Left lung (tissue), 10 donors: ENCODE results near the gene HIGD1C. TPM values are rescaled to one million over a fixed set of nuclear protein-coding genes. Genes with fewer than 3 reads are reported as not detected.
"Not testable (repeated sequence)": the region's sequence is repeated elsewhere in the genome, so short reads cannot be mapped to it uniquely, and the experiment has no call there.

Experiments used
- ATAC-seq: fragments of 200-7000 bp; cut with Tn5 transposase; one replicate; pipeline ENCODE4 v1.9.1; 2020; ENCODE audit warnings: moderate library complexity
- DNase-seq, 4 donors: peaks; one replicate each; pipeline ENCODE4 v3.0.0-alpha.2; 2013 to 2020
- H3K27ac ChIP-seq, 2 donors: fragments of 200-600 bp; sonication (generic) in 1 of 2; one replicate each; pipeline versions ENCODE4 v1.5.0 to v1.8.0; 2020 to 2021
- H3K27me3 ChIP-seq, 2 donors: fragments of 200-600 bp; sonication (generic) in 1 of 2; one replicate each; pipeline versions ENCODE4 v1.5.0 to v1.8.0; 2020 to 2021
- H3K36me3 ChIP-seq, 2 donors: fragments of 200-600 bp; sonication (generic) in 1 of 2; one replicate each; pipeline versions ENCODE4 v1.5.0 to v1.8.0; 2020 to 2021
- H3K4me1 ChIP-seq, 2 donors: fragments of 200-600 bp; one replicate each; pipeline ENCODE4 v1.8.0; 2021
- H3K4me3 ChIP-seq, 2 donors: fragments of 200-600 bp; sonication (generic) in 1 of 2; one replicate each; pipeline versions ENCODE4 v1.5.0 to v1.8.0; 2020 to 2021; ENCODE audit warnings: mild to moderate bottlenecking in 1 of 2
- H3K9me3 ChIP-seq, 2 donors: fragments of 200-600 bp; sonication (generic) in 1 of 2; one replicate each; pipeline versions ENCODE4 v1.5.0 to v1.8.0; 2020 to 2021
- intact Hi-C, 2 donors: fragments of 100-400 bp; cut with DNase I; formaldehyde crosslinking; loops; one replicate each; pipeline versions ENCODE4 v1.11.2 to v1.14.2; 2022
- polyA plus RNA-seq, 6 donors: library from polyadenylated mRNA; unstranded; fragments of 120-200 nt; gene quantifications; one replicate each; pipeline ENCODE4 v1.2.1, GENCODE V29; 2013; ENCODE audit not compliant: insufficient read length in 6 of 6
- total RNA-seq, 2 donors: library from RNA; stranded (reverse); fragmentation: NEBNext Ultra II Directional; extraction: Animal tissue kit (Norgen Biotek cat#: 25700); gene quantifications; one replicate each; pipeline ENCODE4 v1.2.1, GENCODE V29; 2021
- TF ChIP-seq, protein P1 (sequence below), 2 donors: fragments of 200-600 bp; sonication (generic) in 1 of 2; IDR thresholded peaks; one replicate each; pipeline versions ENCODE4 v1.5.0 to v1.8.0; 2021; ENCODE audit warnings: antibody characterized with exemption in 2 of 2
- donor health status: DM: no; HTN: yes; CAD: no.
- donor health status: DM: no; HTN: no; CAD: no.

HIGD1C gene
- total and polyA plus RNA-seq, 8 donors, result 0.53 to 0.94 (median 0.56) TPM; not detected in 3

- TF ChIP-seq, protein P1, sequence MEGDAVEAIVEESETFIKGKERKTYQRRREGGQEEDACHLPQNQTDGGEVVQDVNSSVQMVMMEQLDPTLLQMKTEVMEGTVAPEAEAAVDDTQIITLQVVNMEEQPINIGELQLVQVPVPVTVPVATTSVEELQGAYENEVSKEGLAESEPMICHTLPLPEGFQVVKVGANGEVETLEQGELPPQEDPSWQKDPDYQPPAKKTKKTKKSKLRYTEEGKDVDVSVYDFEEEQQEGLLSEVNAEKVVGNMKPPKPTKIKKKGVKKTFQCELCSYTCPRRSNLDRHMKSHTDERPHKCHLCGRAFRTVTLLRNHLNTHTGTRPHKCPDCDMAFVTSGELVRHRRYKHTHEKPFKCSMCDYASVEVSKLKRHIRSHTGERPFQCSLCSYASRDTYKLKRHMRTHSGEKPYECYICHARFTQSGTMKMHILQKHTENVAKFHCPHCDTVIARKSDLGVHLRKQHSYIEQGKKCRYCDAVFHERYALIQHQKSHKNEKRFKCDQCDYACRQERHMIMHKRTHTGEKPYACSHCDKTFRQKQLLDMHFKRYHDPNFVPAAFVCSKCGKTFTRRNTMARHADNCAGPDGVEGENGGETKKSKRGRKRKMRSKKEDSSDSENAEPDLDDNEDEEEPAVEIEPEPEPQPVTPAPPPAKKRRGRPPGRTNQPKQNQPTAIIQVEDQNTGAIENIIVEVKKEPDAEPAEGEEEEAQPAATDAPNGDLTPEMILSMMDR (IDR thresholded peaks at IDR 0.05), result no peak
- Histone ChIP-seq H3K36me3 (no peaks in the 10 kb centered on the region), H3K27me3 (no peaks in the 10 kb centered on the region), H3K27ac (peak overlapping the region in 1 of 2 donors; percentile 45), H3K4me3 (no peak overlapping the region), H3K4me1 (peaks cover 15 to 76% of the 10 kb centered on the region in 2 donors), H3K9me3 (no peaks in the 10 kb centered on the region)
- intact Hi-C loops, result no loop called here
- no peak for DNase-seq
- ATAC-seq, result no peak
Observed at GRCh38 chr12:51013441-51013840, 61.1 kb downstream of the HIGD1C start.

DNA sequence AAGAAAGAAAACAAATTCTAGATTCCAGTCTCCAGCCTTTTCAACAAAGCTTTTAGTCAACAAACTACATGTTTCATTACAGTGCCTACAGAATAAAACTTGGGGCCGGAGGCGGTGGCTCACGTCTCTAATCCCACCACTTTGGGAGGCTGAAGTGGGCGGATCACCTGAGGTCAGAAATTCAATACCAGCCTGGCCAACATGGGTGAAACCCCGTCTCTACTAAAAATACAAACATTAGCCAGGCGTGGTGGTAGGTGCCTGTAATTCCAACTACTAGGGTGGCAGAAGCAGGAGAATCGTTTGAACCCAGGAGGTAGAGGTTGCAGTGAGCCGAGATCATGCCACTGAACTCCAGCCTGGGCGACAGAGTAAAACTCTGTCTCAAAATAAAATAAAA is 62.1 kb downstream of the HIGD1C start:
- H3K27ac ChIP-seq, intact Hi-C loops, DNase-seq, ATAC-seq, H3K9me3 ChIP-seq, H3K27me3 ChIP-seq, H3K4me3 ChIP-seq, H3K36me3 ChIP-seq: not testable (repeated sequence)
- peaks cover 15 to 69% of the 10 kb centered on the region in 2 donors for H3K4me1 ChIP-seq

DNA sequence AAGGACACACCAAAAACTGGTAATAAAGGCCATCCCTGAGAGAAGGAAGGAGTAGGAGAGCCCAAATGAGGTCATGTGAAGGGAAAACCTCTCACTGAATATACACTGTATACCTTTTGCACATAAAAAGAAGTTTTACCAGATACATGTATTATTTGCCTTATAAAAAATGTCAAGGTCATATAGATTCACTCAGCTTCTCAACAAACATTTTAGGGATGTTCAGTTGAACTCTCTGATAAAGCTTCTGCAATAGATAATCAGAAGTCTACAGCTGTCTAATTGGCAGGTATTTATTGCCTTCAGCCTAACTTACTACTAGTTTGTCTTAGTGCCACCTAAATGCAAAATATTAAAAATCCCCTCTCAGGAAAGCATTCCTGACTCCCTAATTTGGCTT is 65.1 kb downstream of the HIGD1C start:
- Histone ChIP-seq H3K9me3 (no peaks in the 10 kb centered on the region), H3K27me3 (no peaks in the 10 kb centered on the region), H3K27ac (no peak overlapping the region), H3K4me3 (no peak overlapping the region), H3K36me3 (no peaks in the 10 kb centered on the region), H3K4me1 (peaks cover 11 to 70% of the 10 kb centered on the region in 2 donors)
- ATAC-seq, result no peak
- DNase-seq, result no peak
- TF ChIP-seq, protein P1 (IDR thresholded peaks at IDR 0.05), result no peak
- intact Hi-C loops, result no loop called here

GRCh38 chr12:51018956-51019355 is 66.6 kb downstream of the HIGD1C start:
- DNase-seq (no peak), ATAC-seq (no peak)
- intact Hi-C loops, result no loop called here
- no peak overlapping the region for H3K27ac ChIP-seq
- no peaks in the 10 kb centered on the region for H3K36me3 ChIP-seq
- H3K4me1 ChIP-seq, result peaks cover 5 to 70% of the 10 kb centered on the region in 2 donors
- no peaks in the 10 kb centered on the region for H3K27me3 ChIP-seq
- TF ChIP-seq, protein P1 (IDR thresholded peaks at IDR 0.05), result no peak
- no peaks in the 10 kb centered on the region for H3K9me3 ChIP-seq
- H3K4me3 ChIP-seq, result no peak overlapping the region

DNA sequence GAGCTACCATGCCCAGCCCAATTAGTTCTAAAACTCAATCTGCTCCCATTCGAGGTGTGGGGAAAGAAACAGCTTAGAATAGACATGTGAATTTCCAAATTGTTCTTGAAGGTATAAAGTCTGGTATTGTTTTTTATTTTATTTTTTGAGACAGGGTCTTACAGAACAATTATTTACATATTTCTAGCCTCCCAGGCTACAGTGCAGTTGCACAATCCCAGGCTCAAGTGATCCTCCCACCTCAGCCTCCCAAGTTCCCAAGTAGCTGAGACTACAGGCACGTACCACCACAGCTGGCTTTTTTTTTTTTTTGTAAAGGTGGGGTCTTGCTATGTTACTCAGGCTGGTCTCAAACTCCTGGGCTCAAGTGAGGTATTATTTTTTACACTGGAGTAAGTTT is 67.6 kb downstream of the HIGD1C start:
- ATAC-seq (no peak), DNase-seq (no peak)
- TF ChIP-seq, protein P1 (IDR thresholded peaks at IDR 0.05), result no peak
- intact Hi-C loops, result no loop called here
- Histone ChIP-seq H3K27ac (peak overlapping the region in 1 of 2 donors; percentile 76), H3K4me3 (no peak overlapping the region), H3K27me3 (no peaks in the 10 kb centered on the region), H3K9me3 (no peaks in the 10 kb centered on the region), H3K4me1 (peaks cover 5 to 72% of the 10 kb centered on the region in 2 donors), H3K36me3 (no peaks in the 10 kb centered on the region)

Other genes starting within 250 kb of the HIGD1C start
- gene ATF1, start 188.4 kb upstream of the HIGD1C start, total RNA-seq, result 10 to 100 TPM; 33.0 to 34.4 TPM
- 10 to 100 TPM; 44.5 to 56.4 (median 48.2) TPM for gene ATF1, start 188.4 kb upstream of the HIGD1C start, polyA plus RNA-seq
- not detected for gene TMPRSS12, start 109.6 kb upstream of the HIGD1C start, total RNA-seq
- gene TMPRSS12, start 109.6 kb upstream of the HIGD1C start, polyA plus RNA-seq, result under 1 TPM in 4 of 6 donors, not detected in 2; 0.06 to 0.12 (median 0.08) TPM
- gene SLC11A2, start 73.8 kb downstream of the HIGD1C start, total RNA-seq, result 100 to 1,000 TPM in 1 of 2 donors, 10 to 100 TPM in 1; 72.1 to 120 TPM
- 10 to 100 TPM; 47.9 to 56.0 (median 51.3) TPM for gene SLC11A2, start 73.8 kb downstream of the HIGD1C start, polyA plus RNA-seq
- 10 to 100 TPM; 46.8 to 61.0 TPM for gene LETMD1, start 95.8 kb downstream of the HIGD1C start, total RNA-seq
- 100 to 1,000 TPM; 120 to 164 (median 136) TPM for gene LETMD1, start 95.8 kb downstream of the HIGD1C start, polyA plus RNA-seq
- gene CSRNP2, start 131.1 kb downstream of the HIGD1C start, total RNA-seq, result 10 to 100 TPM; 25.2 to 35.7 TPM
- gene CSRNP2, start 131.1 kb downstream of the HIGD1C start, polyA plus RNA-seq, result 10 to 100 TPM; 30.0 to 40.9 (median 34.6) TPM
- gene TFCP2, start 220.6 kb downstream of the HIGD1C start, total RNA-seq, result 10 to 100 TPM; 24.1 TPM
- 10 to 100 TPM; 46.5 to 57.6 (median 53.9) TPM for gene TFCP2, start 220.6 kb downstream of the HIGD1C start, polyA plus RNA-seq